ENCODE measurements around the gene NOTCH2.

DNA sequence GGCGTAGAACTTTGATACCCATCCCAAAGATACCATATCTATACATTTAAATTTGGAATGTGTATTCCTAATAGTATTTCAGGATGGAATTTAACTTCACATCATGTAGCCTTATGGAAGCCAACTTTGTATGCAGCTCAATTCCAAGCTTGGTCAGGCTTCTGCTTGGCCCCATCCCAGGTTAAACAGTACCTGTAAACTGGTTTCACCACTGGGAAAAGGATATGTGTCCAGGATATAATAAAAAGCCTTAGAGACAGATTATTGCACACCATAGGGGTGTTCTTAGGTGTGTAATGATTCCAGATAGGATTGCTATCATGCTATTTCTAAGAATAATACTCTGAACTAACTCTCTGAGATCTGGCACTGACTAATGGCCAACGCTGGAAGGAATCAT is 201.3 kb downstream of the NOTCH2 start:
- TF ChIP-seq, protein P1, sequence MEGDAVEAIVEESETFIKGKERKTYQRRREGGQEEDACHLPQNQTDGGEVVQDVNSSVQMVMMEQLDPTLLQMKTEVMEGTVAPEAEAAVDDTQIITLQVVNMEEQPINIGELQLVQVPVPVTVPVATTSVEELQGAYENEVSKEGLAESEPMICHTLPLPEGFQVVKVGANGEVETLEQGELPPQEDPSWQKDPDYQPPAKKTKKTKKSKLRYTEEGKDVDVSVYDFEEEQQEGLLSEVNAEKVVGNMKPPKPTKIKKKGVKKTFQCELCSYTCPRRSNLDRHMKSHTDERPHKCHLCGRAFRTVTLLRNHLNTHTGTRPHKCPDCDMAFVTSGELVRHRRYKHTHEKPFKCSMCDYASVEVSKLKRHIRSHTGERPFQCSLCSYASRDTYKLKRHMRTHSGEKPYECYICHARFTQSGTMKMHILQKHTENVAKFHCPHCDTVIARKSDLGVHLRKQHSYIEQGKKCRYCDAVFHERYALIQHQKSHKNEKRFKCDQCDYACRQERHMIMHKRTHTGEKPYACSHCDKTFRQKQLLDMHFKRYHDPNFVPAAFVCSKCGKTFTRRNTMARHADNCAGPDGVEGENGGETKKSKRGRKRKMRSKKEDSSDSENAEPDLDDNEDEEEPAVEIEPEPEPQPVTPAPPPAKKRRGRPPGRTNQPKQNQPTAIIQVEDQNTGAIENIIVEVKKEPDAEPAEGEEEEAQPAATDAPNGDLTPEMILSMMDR (IDR thresholded peaks at IDR 0.05) = no peak
- TF ChIP-seq EZH2 (IDR thresholded peaks at IDR 0.05; ENCODE audit: borderline replicate concordance, insufficient read depth, low read depth, low read length, poor library complexity, severe bottlenecking) = no peak
